AG04449 (cell line): Measurements from ENCODE around the gene ANKS1B.

Experiments
- CTCF ChIA-PET: fragments of 350-600 bp; formaldehyde crosslinking; extraction: SDS; loops from one replicate; lab custom pipeline; 2021; ENCODE audit warnings: antibody characterized with exemption; lab: Yijun Ruan, JAX
- POLR2A ChIA-PET: fragments of 400-600, 350-600 bp; formaldehyde crosslinking; extraction: SDS; loops from one replicate; lab custom pipeline; 2020; ENCODE audit warnings: antibody characterized with exemption, inconsistent platforms; lab: Yijun Ruan, JAX
- DNase-seq: peaks from one replicate; pipeline ENCODE4 v3.0.0-alpha.2; 2010; ENCODE audit warnings: low read depth, low spot score
- H3K4me3 ChIP-seq: 2 replicates; pipeline ENCODE4 v1.5.1; 2011; ENCODE audit warnings: low read depth, mild to moderate bottlenecking, control low read depth, low read length
- CTCF ChIP-seq: IDR thresholded peaks from one replicate; pipeline ENCODE4 v1.5.1; 2011; ENCODE audit warnings: mild to moderate bottlenecking, moderate library complexity, low read length, control low read depth, inconsistent platforms; ENCODE audit not compliant: insufficient read depth; ENCODE audit errors: missing control alignments

The ANKS1B gene

GRCh38 chr12:99553461-99553860, 431.3 kb downstream of the ANKS1B start:
- no peak overlapping the region for H3K4me3 ChIP-seq
- TF ChIP-seq CTCF = no peak
- ChIA-PET CTCF (no interaction called here), POLR2A (no interaction called here)
- DNase-seq = no peak

- TF ChIP-seq CTCF = no peak
- CTCF ChIA-PET = no interaction called here
- no peak for DNase-seq
- H3K4me3 ChIP-seq = no peak overlapping the region
- POLR2A ChIA-PET = no interaction called here
These were observed 432.7 kb downstream of the ANKS1B start for GRCh38 chr12:99552022-99552421.

- DNase-seq = no peak
- H3K4me3 ChIP-seq = no peak overlapping the region
- ChIA-PET POLR2A (no interaction called here), CTCF (no interaction called here)
- TF ChIP-seq CTCF = no peak
These were observed 435.1 kb downstream of the ANKS1B start for GRCh38 chr12:99549651-99550050.

- POLR2A ChIA-PET = no interaction called here
- no peak for TF ChIP-seq CTCF
- CTCF ChIA-PET = no interaction called here
These were observed 435.5 kb downstream of the ANKS1B start for GRCh38 chr12:99549196-99549595.

GRCh38 chr12:99544457-99544856, 440.3 kb downstream of the ANKS1B start:
- no peak overlapping the region for H3K4me3 ChIP-seq
- TF ChIP-seq CTCF = no peak
- ChIA-PET POLR2A (no interaction called here), CTCF (no interaction called here)
- no peak for DNase-seq

More at GRCh38 chr12:99549196-99549595, 435.5 kb downstream of the ANKS1B start:
- no peak overlapping the region for H3K4me3 ChIP-seq
- no peak for DNase-seq

- ChIA-PET POLR2A (no interaction called here), CTCF (no interaction called here)
- DNase-seq = no peak
- H3K4me3 ChIP-seq = no peak overlapping the region
- no peak for TF ChIP-seq CTCF
These were observed 454.8 kb downstream of the ANKS1B start for GRCh38 chr12:99529966-99530365.

- POLR2A ChIA-PET = no interaction called here
- H3K4me3 ChIP-seq = no peak overlapping the region
- no peak for DNase-seq
- CTCF ChIA-PET = no interaction called here
- TF ChIP-seq CTCF = no peak
These were observed 456.3 kb downstream of the ANKS1B start for GRCh38 chr12:99528478-99528877.
